SU-DHL-6 (cell line): ENCODE results near the gene NCDN.
A peak's percentile ranks its signal among the peaks of the same experiment; 100 is the strongest.

ENCODE experiments used
- H2AFZ ChIP-seq: fragments of 200-600 bp; sonication (generic); 2 replicates; pipeline ENCODE4 v1.6.1; 2014; ENCODE audit warnings: low read depth, mild to moderate bottlenecking, moderate library complexity, mixed read lengths, antibody characterized with exemption, low read length; ENCODE audit not compliant: severe bottlenecking
- H3F3A ChIP-seq: fragments of 200-600 bp; shearing (Covaris generic); 2 replicates; pipeline ENCODE4 v1.6.0; 2016; ENCODE audit warnings: antibody characterized with exemption, mild to moderate bottlenecking; ENCODE audit not compliant: insufficient read depth
- H3K27ac ChIP-seq: fragments of 200-600 bp; sonication (generic); 2 replicates; pipeline ENCODE4 v1.5.1; 2016; ENCODE audit warnings: low read depth, mild to moderate bottlenecking, low read length, moderate library complexity, mixed read lengths
- H3K27me3 ChIP-seq: fragments of 200-600 bp; sonication (generic), shearing (Covaris generic); 2 replicates; pipeline ENCODE4 v1.6.0; 2014; ENCODE audit warnings: mild to moderate bottlenecking, low read length
- H3K36me3 ChIP-seq: fragments of 200-600 bp; sonication (generic); 2 replicates; pipeline ENCODE4 v1.6.1; 2014; ENCODE audit warnings: mild to moderate bottlenecking, low read length, mixed read lengths
- H3K4me2 ChIP-seq: fragments of 300-600, 200-600 bp; shearing (Covaris generic), sonication (generic); 2 replicates; pipeline ENCODE4 v1.6.0; 2014; ENCODE audit warnings: low read length, low read depth, mild to moderate bottlenecking; ENCODE audit not compliant: poor library complexity, severe bottlenecking
- H3K4me3 ChIP-seq: fragments of 200-600 bp; sonication (generic); 2 replicates; pipeline ENCODE4 v1.5.1; 2014; ENCODE audit warnings: antibody characterized with exemption, low read length, mild to moderate bottlenecking, mixed read lengths; ENCODE audit not compliant: insufficient read depth, poor library complexity, severe bottlenecking
- H3K79me2 ChIP-seq: fragments of 200-600 bp; sonication (generic); 2 replicates; pipeline ENCODE4 v1.6.1; 2014; ENCODE audit warnings: mild to moderate bottlenecking, low read length, moderate library complexity; ENCODE audit not compliant: insufficient read depth
- H3K9ac ChIP-seq: fragments of 200-600 bp; sonication (generic); 2 replicates; pipeline ENCODE4 v1.7.0; 2014; ENCODE audit warnings: mild to moderate bottlenecking, low read length
- H3K9me2 ChIP-seq: fragments of 200-600 bp; sonication (generic); replicated peaks from 2 replicates; pipeline ENCODE4 v1.6.1; 2014; ENCODE audit warnings: low read length; ENCODE audit not compliant: insufficient read depth
- H3K9me3 ChIP-seq: fragments of 200-600 bp; sonication (generic); 2 replicates; pipeline ENCODE4 v1.6.1; 2014; ENCODE audit warnings: low read length, mixed read lengths; ENCODE audit not compliant: insufficient read depth
- H4K20me1 ChIP-seq: fragments of 200-600 bp; sonication (generic); 2 replicates; pipeline ENCODE4 v1.6.1; 2014; ENCODE audit warnings: low read depth, mild to moderate bottlenecking, antibody characterized with exemption, low read length, moderate library complexity, mixed read lengths
- CTCF ChIP-seq: fragments of 200-600 bp; sonication (generic); IDR thresholded peaks from one replicate; pipeline ENCODE4 v1.5.1; 2017; ENCODE audit warnings: antibody characterized with exemption, mild to moderate bottlenecking, low read length, moderate library complexity; ENCODE audit not compliant: insufficient read depth, poor library complexity, severe bottlenecking
- EZH2phosphoT487 ChIP-seq: fragments of 200-600 bp; sonication (generic), shearing (Covaris generic); conservative IDR thresholded peaks from 2 replicates; pipeline ENCODE4 v1.6.1; 2018; ENCODE audit warnings: mild to moderate bottlenecking, antibody characterized with exemption, low read length, moderate library complexity, mixed read lengths

NCDN gene

GRCh38 chr1:35557611-35558373, at the start of gene NCDN:
Gene NCDN (plus strand): TSS chr1:35557799. CDS start chr1:35558191, 392 bp downstream.
- H3K79me2 ChIP-seq: peaks cover 29% of the 10 kb centered on the region

GRCh38 chr1:35507947-35508346, 49.7 kb upstream of the NCDN start:
- no peak overlapping the region for H2AFZ ChIP-seq
- H3K9ac ChIP-seq: no peak overlapping the region
- no peaks in the 10 kb centered on the region for H3K27me3 ChIP-seq
- H3K9me3 ChIP-seq: no peaks in the 10 kb centered on the region
- TF ChIP-seq EZH2phosphoT487: no peak
- TF ChIP-seq CTCF: no peak
- H3K4me3 ChIP-seq: no peak overlapping the region
- no peaks in the 10 kb centered on the region for H3K9me2 ChIP-seq
- no peaks in the 10 kb centered on the region for H3F3A ChIP-seq
- no peaks in the 10 kb centered on the region; the same call in 1 of the 2 replicates for H4K20me1 ChIP-seq
- H3K4me2 ChIP-seq: no peak overlapping the region
- no peak overlapping the region for H3K27ac ChIP-seq
- H3K36me3 ChIP-seq: no peaks in the 10 kb centered on the region
- H3K79me2 ChIP-seq: no peaks in the 10 kb centered on the region; the same call in 1 of the 2 replicates

More at GRCh38 chr1:35557611-35558373, at the start of gene NCDN:
- no peaks in the 10 kb centered on the region for H4K20me1 ChIP-seq
- H3K9ac ChIP-seq: peak within 1 kb of the TSS; percentile 79
- no peaks in the 10 kb centered on the region for H3K36me3 ChIP-seq
- H3K4me3 ChIP-seq: peak within 1 kb of the TSS; percentile 86
- peak within 1 kb of the TSS; percentile 72 for H3K27ac ChIP-seq
- no peak for TF ChIP-seq CTCF
- no peak for TF ChIP-seq EZH2phosphoT487
- H3K27me3 ChIP-seq: no peaks in the 10 kb centered on the region
- H3K9me3 ChIP-seq: no peaks in the 10 kb centered on the region
- peak within 1 kb of the TSS; percentile 78 for H2AFZ ChIP-seq
- no peaks in the 10 kb centered on the region for H3K9me2 ChIP-seq
- peaks cover 12% of the 10 kb centered on the region; the same call in 1 of the 2 replicates for H3F3A ChIP-seq
- H3K4me2 ChIP-seq: peak within 1 kb of the TSS; percentile 66

- no peaks in the 10 kb centered on the region for H3K9me3 ChIP-seq
- H4K20me1 ChIP-seq: no peaks in the 10 kb centered on the region; the same call in 1 of the 2 replicates
- no peaks in the 10 kb centered on the region for H3K36me3 ChIP-seq
- no peak overlapping the region for H3K4me3 ChIP-seq
- no peaks in the 10 kb centered on the region for H3K9me2 ChIP-seq
- no peak for TF ChIP-seq EZH2phosphoT487
- TF ChIP-seq CTCF: no peak
- H3K79me2 ChIP-seq: peaks cover 12% of the 10 kb centered on the region; the same call in 1 of the 2 replicates
- H3K27ac ChIP-seq: no peak overlapping the region
- no peak overlapping the region for H2AFZ ChIP-seq
- no peak overlapping the region for H3K9ac ChIP-seq
- no peak overlapping the region for H3K4me2 ChIP-seq
- no peaks in the 10 kb centered on the region for H3F3A ChIP-seq
- H3K27me3 ChIP-seq: no peaks in the 10 kb centered on the region
These were observed 48.0 kb upstream of the NCDN start for GRCh38 chr1:35509558-35509957.
